Endothelial cell of umbilical vein (primary cell): ENCODE data around the gene TBCD. TPM values are rescaled to one million over a fixed set of nuclear protein-coding genes. Genes with fewer than 3 reads are reported as not detected.

Experiments
- BruUV-seq: library from RNA; stranded (reverse); fragments of 400-500 nt; replicated peaks from 2 replicates; lab custom pipeline; 2021; lab: Mats Ljungman, UMichigan
- CTCF ChIA-PET: fragments of 300-600, 350-600 bp; sonication (Branson Sonifier 250); formaldehyde crosslinking; loops from one replicate; lab custom pipeline; 2021; ENCODE audit warnings: antibody characterized with exemption, inconsistent platforms; lab: Charles Lee
- POLR2A ChIA-PET: fragments of 300-600, 350-600 bp; sonication (Branson Sonifier 250); formaldehyde crosslinking; loops from one replicate; lab custom pipeline; 2021; ENCODE audit warnings: antibody characterized with exemption, inconsistent platforms; lab: Charles Lee
- DNase-seq: peaks from one replicate; pipeline ENCODE4 v3.0.0-alpha.2; 2011; ENCODE audit warnings: low read depth, low spot score
- FAIRE-seq: peaks from 2 replicates; lab custom pipeline; 2011; peaks lifted over from hg19 to GRCh38; lab: Jason Lieb, UNC
- H2AFZ ChIP-seq: 2 replicates; pipeline ENCODE4 v1.6.0; 2012; ENCODE audit warnings: low read depth, low read length, control low read depth, inconsistent platforms
- H3K27ac ChIP-seq: 2 replicates; pipeline ENCODE4 v1.5.1; 2011; ENCODE audit warnings: low read depth, mild to moderate bottlenecking, control low read depth, low read length, moderate library complexity; ENCODE audit not compliant: insufficient read depth
- H3K27me3 ChIP-seq, 2 experiments: 2 replicates each; pipeline versions ENCODE4 v1.6.0 to v1.6.1; 2011; ENCODE audit warnings: low read length in 2 of 2, mixed read lengths in 1 of 2; ENCODE audit not compliant: control insufficient read depth in 2 of 2, insufficient read depth in 2 of 2
- H3K36me3 ChIP-seq, 2 experiments: 2 replicates in 1 of 2; 3 replicates in 1 of 2; pipeline ENCODE4 v1.5.1; 2011; ENCODE audit warnings: low read length in 2 of 2, mild to moderate bottlenecking in 1 of 2, moderate library complexity in 1 of 2; ENCODE audit not compliant: control insufficient read depth in 2 of 2, insufficient read depth in 2 of 2; ENCODE audit errors: extremely low read depth in 1 of 2
- H3K4me1 ChIP-seq: 3 replicates; pipeline ENCODE4 v1.5.1; 2011; ENCODE audit warnings: mild to moderate bottlenecking, low read length; ENCODE audit not compliant: control insufficient read depth, insufficient read depth; ENCODE audit errors: extremely low read depth
- H3K4me2 ChIP-seq: 2 replicates; pipeline ENCODE4 v1.6.1; 2011; ENCODE audit warnings: low read length, control low read depth, mixed read lengths; ENCODE audit not compliant: insufficient read depth
- H3K4me3 ChIP-seq, 3 experiments: fragments of 200-600 bp in 1 of 3; sonication (generic), shearing (Covaris generic) in 1 of 3; replicated peaks in 1 of 3; 2 replicates each; pipeline ENCODE4 v1.5.1; 2011 to 2016; ENCODE audit warnings: control low read depth in 3 of 3, low read length in 3 of 3, mild to moderate bottlenecking in 2 of 3, inconsistent platforms in 1 of 3, low read depth in 1 of 3, moderate library complexity in 1 of 3; ENCODE audit not compliant: insufficient read depth in 1 of 3
- H3K79me2 ChIP-seq: 2 replicates; pipeline ENCODE4 v1.6.0; 2012; ENCODE audit warnings: low read length, inconsistent platforms; ENCODE audit not compliant: control insufficient read depth, insufficient read depth
- H3K9ac ChIP-seq: replicated peaks from 2 replicates; pipeline ENCODE3; 2011; ENCODE audit warnings: low read length, control low read depth; ENCODE audit not compliant: insufficient read depth; ENCODE audit errors: extremely low read depth
- H3K9me1 ChIP-seq: replicated peaks from 3 replicates; pipeline ENCODE4 v1.6.0; 2011; ENCODE audit warnings: mild to moderate bottlenecking, low read length; ENCODE audit not compliant: control insufficient read depth, insufficient read depth; ENCODE audit errors: extremely low read depth
- H3K9me3 ChIP-seq: replicated peaks from 2 replicates; pipeline ENCODE4 v1.5.1; 2012; ENCODE audit warnings: low read length, inconsistent platforms; ENCODE audit not compliant: control insufficient read depth, insufficient read depth
- H4K20me1 ChIP-seq: replicated peaks from 2 replicates; pipeline ENCODE3; 2011; ENCODE audit warnings: mild to moderate bottlenecking, low read length; ENCODE audit not compliant: control insufficient read depth, insufficient read depth; ENCODE audit errors: extremely low read depth
- EZH2 ChIP-seq: IDR thresholded peaks from 2 replicates; pipeline ENCODE4 v1.6.1; 2012; ENCODE audit warnings: borderline replicate concordance, low read depth, mild to moderate bottlenecking, moderate library complexity, low read length, inconsistent platforms; ENCODE audit not compliant: severe bottlenecking
- FOS ChIP-seq: IDR thresholded peaks from 2 replicates; pipeline ENCODE4 v1.6.1; 2011; ENCODE audit warnings: mild to moderate bottlenecking, low read length, moderate library complexity, borderline replicate concordance; ENCODE audit not compliant: insufficient read depth
- GATA2 ChIP-seq: IDR thresholded peaks from 2 replicates; pipeline ENCODE4 v1.7.0; 2011; ENCODE audit warnings: low read depth, mild to moderate bottlenecking, moderate library complexity, mixed read lengths, low read length; ENCODE audit not compliant: insufficient read length, insufficient read depth
- JUN ChIP-seq: IDR thresholded peaks from 2 replicates; pipeline ENCODE4 v1.6.1; 2011; ENCODE audit warnings: borderline replicate concordance, low read depth; ENCODE audit not compliant: insufficient read length, insufficient read depth
- MYC ChIP-seq: IDR thresholded peaks from one replicate; pipeline ENCODE4 v1.6.1; 2011; ENCODE audit warnings: mild to moderate bottlenecking, low read depth, low read length
- POLR2A ChIP-seq: IDR thresholded peaks from 2 replicates; pipeline ENCODE4 v1.6.1; 2012; ENCODE audit warnings: low read depth, mild to moderate bottlenecking, control low read depth, low read length
- POLR2AphosphoS5 ChIP-seq: IDR thresholded peaks from 2 replicates; pipeline ENCODE4 v1.6.1; 2012; ENCODE audit warnings: low read depth, mild to moderate bottlenecking, control low read depth, low read length, moderate library complexity; ENCODE audit not compliant: insufficient read depth
- dilution Hi-C: fragments of 300-500 bp; cut with MboI; formaldehyde crosslinking; loops from one replicate; pipeline ENCODE4 v1.15.0; 2019; ENCODE audit warnings: low sequenced_read_pairs; ENCODE audit not compliant: extremely low pct_ligation_motif_present
- intact Hi-C: fragments of 100-400 bp; cut with micrococcal nuclease; formaldehyde crosslinking; loops from one replicate; pipeline ENCODE4 v1.10.0; 2022
- polyA plus RNA-seq, 4 experiments: library from polyadenylated mRNA; depleted of rRNA in 3 of 4; stranded (reverse) in 3 of 4; unstranded in 1 of 4; fragments of >200 nt; gene quantifications; 2 replicates each; pipeline versions ENCODE4 v1.2.1 to v1.2.3, GENCODE V29; 2011 to 2012; ENCODE audit warnings: missing spikeins in 1 of 4
- total RNA-seq: library from RNA; stranded (reverse); gene quantifications from 2 replicates; pipeline ENCODE4 v1.2.3, GENCODE V29; 2021
- TF ChIP-seq, protein P1 (sequence below): IDR thresholded peaks from 2 replicates; pipeline ENCODE4 v1.6.1; 2011; ENCODE audit not compliant: insufficient read depth, insufficient read length
- TF ChIP-seq, protein P2 (sequence below), 2 donors: IDR thresholded peaks; 1 replicate in 1 of 2; 2 replicates in 1 of 2; pipeline ENCODE4 v1.5.1; 2011; ENCODE audit warnings: low read length in 2 of 2, mild to moderate bottlenecking in 2 of 2, moderate library complexity in 2 of 2, control low read depth in 1 of 2, inconsistent platforms in 1 of 2, low read depth in 1 of 2; ENCODE audit not compliant: insufficient read depth in 1 of 2; ENCODE audit errors: extremely low read depth in 1 of 2

TBCD gene
- total and polyA plus RNA-seq, 2 donors (not counting 3 experiments of a cell fraction or from before 2014, with no cell fraction given): 121 to 145 TPM

GRCh38 chr17:82980632-82981031 lies 228.8 kb downstream of the TBCD start:
- dilution Hi-C loops: no loop called here
- no TSS peak for BruUV-seq
- intact Hi-C loops: no loop called here
- Histone ChIP-seq H3K27me3 (no peaks in the 10 kb centered on the region), H2AFZ (no peak overlapping the region), H3K36me3 (no peaks in the 10 kb centered on the region), H3K27ac (no peak overlapping the region), H3K4me1 (peaks cover under 1% of the 10 kb centered on the region), H3K4me3 (no peak overlapping the region), H3K4me2 (no peak overlapping the region), H3K9ac (no peak overlapping the region), H4K20me1 (no peaks in the 10 kb centered on the region), H3K9me1 (no peaks in the 10 kb centered on the region), H3K9me3 (no peaks in the 10 kb centered on the region), H3K79me2 (no peaks in the 10 kb centered on the region)
- ChIA-PET POLR2A (no interaction called here), CTCF (no interaction called here)
- no peak for TF ChIP-seq POLR2AphosphoS5
- no peak for TF ChIP-seq JUN
- TF ChIP-seq, protein P1, sequence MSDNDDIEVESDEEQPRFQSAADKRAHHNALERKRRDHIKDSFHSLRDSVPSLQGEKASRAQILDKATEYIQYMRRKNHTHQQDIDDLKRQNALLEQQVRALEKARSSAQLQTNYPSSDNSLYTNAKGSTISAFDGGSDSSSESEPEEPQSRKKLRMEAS: no peak
- TF ChIP-seq FOS: no peak
- no peak for TF ChIP-seq MYC
- no peak for TF ChIP-seq GATA2
- no peak for TF ChIP-seq POLR2A
- TF ChIP-seq EZH2: no peak
- TF ChIP-seq, protein P2, sequence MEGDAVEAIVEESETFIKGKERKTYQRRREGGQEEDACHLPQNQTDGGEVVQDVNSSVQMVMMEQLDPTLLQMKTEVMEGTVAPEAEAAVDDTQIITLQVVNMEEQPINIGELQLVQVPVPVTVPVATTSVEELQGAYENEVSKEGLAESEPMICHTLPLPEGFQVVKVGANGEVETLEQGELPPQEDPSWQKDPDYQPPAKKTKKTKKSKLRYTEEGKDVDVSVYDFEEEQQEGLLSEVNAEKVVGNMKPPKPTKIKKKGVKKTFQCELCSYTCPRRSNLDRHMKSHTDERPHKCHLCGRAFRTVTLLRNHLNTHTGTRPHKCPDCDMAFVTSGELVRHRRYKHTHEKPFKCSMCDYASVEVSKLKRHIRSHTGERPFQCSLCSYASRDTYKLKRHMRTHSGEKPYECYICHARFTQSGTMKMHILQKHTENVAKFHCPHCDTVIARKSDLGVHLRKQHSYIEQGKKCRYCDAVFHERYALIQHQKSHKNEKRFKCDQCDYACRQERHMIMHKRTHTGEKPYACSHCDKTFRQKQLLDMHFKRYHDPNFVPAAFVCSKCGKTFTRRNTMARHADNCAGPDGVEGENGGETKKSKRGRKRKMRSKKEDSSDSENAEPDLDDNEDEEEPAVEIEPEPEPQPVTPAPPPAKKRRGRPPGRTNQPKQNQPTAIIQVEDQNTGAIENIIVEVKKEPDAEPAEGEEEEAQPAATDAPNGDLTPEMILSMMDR (IDR thresholded peaks at IDR 0.05; ENCODE audit: extremely low read depth in 1 of 2, insufficient read depth in 1 of 2, low read depth in 1 of 2, low read length in 2 of 2): no peak
- no peak for DNase-seq
- no peak for FAIRE-seq
